HG02973 (cell line): Measurements from ENCODE around the gene STEAP3.

Source experiments
- ATAC-seq: cut with Tn5 transposase; IDR thresholded peaks from one replicate; pipeline ENCODE4 v1.9.1; 2021; ENCODE audit warnings: moderate library complexity; ENCODE audit not compliant: unreplicated experiment

STEAP3 gene

GRCh38 chr2:119197529-119198239, 25.9 kb upstream of the STEAP3 start:
- no peak for ATAC-seq

- ATAC-seq: no peak
Observed at GRCh38 chr2:119198240-119198840, 25.3 kb upstream of the STEAP3 start.

GRCh38 chr2:119201815-119202214, 21.8 kb upstream of the STEAP3 start:
- ATAC-seq: no peak

GRCh38 chr2:119202610-119203310, 20.9 kb upstream of the STEAP3 start:
- ATAC-seq: no peak

- no peak for ATAC-seq
Observed at GRCh38 chr2:119204525-119204924, 19.1 kb upstream of the STEAP3 start.

- no peak for ATAC-seq
Observed at GRCh38 chr2:119205001-119205706, 18.5 kb upstream of the STEAP3 start.

GRCh38 chr2:119206201-119206600, 17.4 kb upstream of the STEAP3 start:
- ATAC-seq: no peak

- ATAC-seq: no peak
Observed at GRCh38 chr2:119207447-119207846, 16.2 kb upstream of the STEAP3 start.

- ATAC-seq: no peak
Observed at GRCh38 chr2:119208791-119209203, 14.8 kb upstream of the STEAP3 start.

- ATAC-seq: no peak
Observed at GRCh38 chr2:119212139-119212800, 11.4 kb upstream of the STEAP3 start.

- no peak for ATAC-seq
Observed at GRCh38 chr2:119214453-119215037, 9.1 kb upstream of the STEAP3 start.

- no peak for ATAC-seq
Observed at GRCh38 chr2:119216994-119217393, 6.6 kb upstream of the STEAP3 start.

GRCh38 chr2:119218478-119219064, 5.1 kb upstream of the STEAP3 start:
- ATAC-seq: no peak

- ATAC-seq: no peak
Observed at GRCh38 chr2:119219873-119220272, 3.8 kb upstream of the STEAP3 start.

GRCh38 chr2:119220720-119221301, 2.8 kb upstream of the STEAP3 start:
- no peak for ATAC-seq

GRCh38 chr2:119221609-119222008, 2.0 kb upstream of the STEAP3 start:
- no peak for ATAC-seq

- ATAC-seq: no peak
Observed at GRCh38 chr2:119222213-119222612, 1.4 kb upstream of the STEAP3 start.

GRCh38 chr2:119222863-119223520, 642 bp upstream of the STEAP3 start:
- no peak for ATAC-seq

- ATAC-seq: no peak
Observed at GRCh38 chr2:119224391-119225104, 914 bp downstream of the STEAP3 start.
